WTC11 (cell line): Measurements from ENCODE around the gene FILIP1L.

Experiments used
- ATF3 ChIP-seq: sonication (generic); formaldehyde crosslinking; conservative IDR thresholded peaks from 2 replicates; pipeline ENCODE4 v1.8.1; 2022; ENCODE audit warnings: mild to moderate bottlenecking, missing genetic modification reagents
- ATF6 ChIP-seq: sonication (generic); formaldehyde crosslinking; IDR thresholded peaks from 2 replicates; pipeline ENCODE4 v1.8.1; 2023; ENCODE audit warnings: mild to moderate bottlenecking, missing genetic modification reagents
- CDX4 ChIP-seq: fragments of 250-450 bp; sonication (Bioruptor Pico); IDR thresholded peaks from 2 replicates; pipeline ENCODE4 v1.9.0; 2021; ENCODE audit warnings: moderate library complexity, mild to moderate bottlenecking, inconsistent platforms, borderline replicate concordance
- CREM ChIP-seq: sonication (generic); formaldehyde crosslinking; IDR thresholded peaks from 2 replicates; pipeline ENCODE4 v1.8.1; 2022; ENCODE audit warnings: mild to moderate bottlenecking, missing genetic modification reagents, moderate library complexity
- CTCF ChIP-seq: fragments of 200-600 bp; IDR thresholded peaks from 2 replicates; pipeline ENCODE4 v1.8.0; 2022; ENCODE audit warnings: antibody characterized with exemption
- E2F5 ChIP-seq: sonication (generic); formaldehyde crosslinking; IDR thresholded peaks from 2 replicates; pipeline ENCODE4 v1.8.1; 2022; ENCODE audit warnings: mild to moderate bottlenecking, moderate library complexity, missing genetic modification reagents
- GABPB1 ChIP-seq: sonication (generic); formaldehyde crosslinking; IDR thresholded peaks from 2 replicates; pipeline ENCODE4 v1.8.1; 2023; ENCODE audit warnings: mild to moderate bottlenecking, missing genetic modification reagents
- MAX ChIP-seq: sonication (generic); formaldehyde crosslinking; IDR thresholded peaks from 2 replicates; pipeline ENCODE4 v1.8.0; 2022; ENCODE audit warnings: mild to moderate bottlenecking, missing genetic modification reagents
- NFYB ChIP-seq: sonication (generic); formaldehyde crosslinking; conservative IDR thresholded peaks from 2 replicates; pipeline ENCODE4 v1.8.0; 2022; ENCODE audit warnings: low read depth, missing genetic modification reagents
- PREB ChIP-seq: sonication (generic); formaldehyde crosslinking; IDR thresholded peaks from 2 replicates; pipeline ENCODE4 v1.8.1; 2022; ENCODE audit warnings: mild to moderate bottlenecking, missing genetic modification reagents, moderate library complexity, borderline replicate concordance
- USF2 ChIP-seq: sonication (generic); formaldehyde crosslinking; IDR thresholded peaks from 2 replicates; pipeline ENCODE4 v1.8.1; 2023; ENCODE audit warnings: mild to moderate bottlenecking, missing genetic modification reagents, moderate library complexity
- ZNF232 ChIP-seq: sonication (generic); formaldehyde crosslinking; IDR thresholded peaks from 2 replicates; pipeline ENCODE4 v1.8.0; 2022; ENCODE audit warnings: mild to moderate bottlenecking, missing genetic modification reagents

GRCh38 chr3:99859825-99860224 lies 254.5 kb downstream of the FILIP1L start:
- TF ChIP-seq MAX (CRISPR knock-in tag) = no peak
- TF ChIP-seq CTCF = no peak
- no peak for TF ChIP-seq CDX4 (CRISPR knock-in tag)
- TF ChIP-seq ATF3 = no peak
- TF ChIP-seq ZNF232 = no peak
- TF ChIP-seq USF2 (CRISPR knock-in tag) = no peak
- TF ChIP-seq PREB (CRISPR knock-in tag) = no peak
- no peak for TF ChIP-seq E2F5 (CRISPR knock-in tag)
- no peak for TF ChIP-seq ATF6 (CRISPR knock-in tag)
- TF ChIP-seq CREM = no peak
- no peak for TF ChIP-seq NFYB (CRISPR knock-in tag)
- no peak for TF ChIP-seq GABPB1 (CRISPR knock-in tag)
